Neutrophil (primary cell): ENCODE results near the gene ACOX1.

Experiments
- H3K27ac ChIP-seq: fragments of 200-600 bp; sonication (generic); 2 replicates; pipeline ENCODE4 v1.5.1; 2016; ENCODE audit warnings: mild to moderate bottlenecking, moderate library complexity
- H3K27me3 ChIP-seq: fragments of 200-600 bp; sonication (generic); 2 replicates; pipeline ENCODE4 v1.6.0; 2016; ENCODE audit warnings: mild to moderate bottlenecking
- H3K36me3 ChIP-seq: fragments of 200-600 bp; sonication (generic); 2 replicates; pipeline ENCODE4 v1.5.1; 2017
- H3K4me1 ChIP-seq, 2 experiments: fragments of 200-600 bp in 1 of 2; sonication (generic) in 1 of 2; 1 replicate in 1 of 2; 2 replicates in 1 of 2; pipeline versions ENCODE4 v1.5.1 to v1.6.1; 2013 to 2016; ENCODE audit warnings: low read depth in 1 of 2, low read length in 1 of 2, mild to moderate bottlenecking in 1 of 2, moderate library complexity in 1 of 2; ENCODE audit not compliant: control insufficient read depth in 1 of 2, insufficient read depth in 1 of 2
- H3K4me3 ChIP-seq, 2 experiments: fragments of 200-600 bp in 1 of 2; sonication (generic) in 1 of 2; 1 replicate in 1 of 2; 2 replicates in 1 of 2; pipeline ENCODE4 v1.5.1; 2013 to 2016; ENCODE audit warnings: low read depth in 1 of 2, low read length in 1 of 2, mild to moderate bottlenecking in 1 of 2, moderate library complexity in 1 of 2
- H3K9me3 ChIP-seq: fragments of 200-600 bp; sonication (generic); 2 replicates; pipeline ENCODE4 v1.5.1; 2016
- TF ChIP-seq, protein P1 (sequence below): fragments of 200-600 bp; sonication (generic); IDR thresholded peaks from 2 replicates; pipeline ENCODE4 v1.5.1; 2016; ENCODE audit warnings: antibody characterized with exemption

ACOX1 gene

DNA sequence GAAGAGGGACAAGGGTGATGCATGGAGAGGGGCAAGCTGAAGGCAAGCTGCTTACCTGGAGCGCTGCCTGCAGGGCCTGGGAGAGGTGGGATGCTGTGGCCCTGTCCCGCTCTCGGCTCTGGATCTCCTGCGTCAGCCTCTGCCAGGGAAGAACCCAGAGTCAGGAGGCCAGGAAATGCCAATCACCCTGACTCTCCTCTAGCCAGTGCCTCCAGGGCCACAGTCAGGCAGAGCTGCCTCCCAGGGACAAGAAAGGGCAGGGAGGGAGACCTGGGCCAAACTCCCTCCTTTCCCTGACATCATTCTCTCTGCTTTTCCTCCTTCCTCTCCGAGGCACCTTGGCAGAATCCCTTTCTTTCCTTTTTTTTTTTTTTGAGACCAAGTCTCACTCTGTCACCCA lies 33.0 kb upstream of the ACOX1 start:
- Histone ChIP-seq H3K27me3 (peaks cover 5% of the 10 kb centered on the region), H3K4me3 (no peak overlapping the region), H3K27ac (no peak overlapping the region), H3K36me3 (no peaks in the 10 kb centered on the region), H3K9me3 (no peaks in the 10 kb centered on the region), H3K4me1 (peaks cover 0 to 4% of the 10 kb centered on the region in 2 experiments)
- TF ChIP-seq, protein P1, sequence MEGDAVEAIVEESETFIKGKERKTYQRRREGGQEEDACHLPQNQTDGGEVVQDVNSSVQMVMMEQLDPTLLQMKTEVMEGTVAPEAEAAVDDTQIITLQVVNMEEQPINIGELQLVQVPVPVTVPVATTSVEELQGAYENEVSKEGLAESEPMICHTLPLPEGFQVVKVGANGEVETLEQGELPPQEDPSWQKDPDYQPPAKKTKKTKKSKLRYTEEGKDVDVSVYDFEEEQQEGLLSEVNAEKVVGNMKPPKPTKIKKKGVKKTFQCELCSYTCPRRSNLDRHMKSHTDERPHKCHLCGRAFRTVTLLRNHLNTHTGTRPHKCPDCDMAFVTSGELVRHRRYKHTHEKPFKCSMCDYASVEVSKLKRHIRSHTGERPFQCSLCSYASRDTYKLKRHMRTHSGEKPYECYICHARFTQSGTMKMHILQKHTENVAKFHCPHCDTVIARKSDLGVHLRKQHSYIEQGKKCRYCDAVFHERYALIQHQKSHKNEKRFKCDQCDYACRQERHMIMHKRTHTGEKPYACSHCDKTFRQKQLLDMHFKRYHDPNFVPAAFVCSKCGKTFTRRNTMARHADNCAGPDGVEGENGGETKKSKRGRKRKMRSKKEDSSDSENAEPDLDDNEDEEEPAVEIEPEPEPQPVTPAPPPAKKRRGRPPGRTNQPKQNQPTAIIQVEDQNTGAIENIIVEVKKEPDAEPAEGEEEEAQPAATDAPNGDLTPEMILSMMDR = no peak

DNA sequence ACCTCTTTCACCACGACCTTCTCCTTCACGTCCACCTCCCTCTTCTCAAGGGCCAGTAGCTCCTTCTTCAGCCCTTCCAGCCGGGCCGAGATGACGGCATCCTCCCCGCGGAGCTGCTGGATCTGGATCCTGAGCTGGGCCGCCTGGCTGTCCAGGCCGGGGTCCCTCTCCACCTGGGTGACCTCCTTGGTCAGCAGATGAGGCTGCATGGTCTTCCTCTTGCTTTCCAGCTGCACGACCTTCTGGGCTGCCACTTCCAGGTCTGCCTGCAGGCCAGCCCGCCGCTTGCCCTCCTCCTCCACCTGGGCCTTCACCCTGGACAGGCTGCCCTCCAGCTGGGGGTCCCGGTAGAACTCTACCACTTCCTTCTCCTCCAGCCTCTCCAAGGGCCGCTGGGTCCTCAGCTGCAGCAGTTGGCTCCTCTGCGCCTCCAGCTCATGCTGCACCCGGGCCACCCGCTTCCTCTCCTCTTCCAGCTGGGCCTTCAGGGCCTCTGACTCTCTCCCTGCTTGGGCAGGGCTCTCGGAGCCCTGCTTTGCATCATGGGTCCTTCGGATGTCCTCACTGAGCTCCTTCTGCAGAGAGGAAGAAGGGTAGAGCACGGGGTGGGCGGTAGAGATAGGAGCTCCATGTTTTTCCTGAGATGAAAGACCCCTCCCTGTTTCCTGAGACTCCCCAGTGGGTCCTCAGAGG lies 31.1 kb upstream of the ACOX1 start:
- H3K9me3 ChIP-seq = no peaks in the 10 kb centered on the region
- H3K27me3 ChIP-seq = peaks cover 5% of the 10 kb centered on the region
- H3K4me3 ChIP-seq = no peak overlapping the region
- H3K27ac ChIP-seq = no peak overlapping the region
- TF ChIP-seq, protein P1 = no peak
- H3K36me3 ChIP-seq = peaks cover 5% of the 10 kb centered on the region
- H3K4me1 ChIP-seq = peaks cover 0 to 9% of the 10 kb centered on the region in 2 experiments

DNA sequence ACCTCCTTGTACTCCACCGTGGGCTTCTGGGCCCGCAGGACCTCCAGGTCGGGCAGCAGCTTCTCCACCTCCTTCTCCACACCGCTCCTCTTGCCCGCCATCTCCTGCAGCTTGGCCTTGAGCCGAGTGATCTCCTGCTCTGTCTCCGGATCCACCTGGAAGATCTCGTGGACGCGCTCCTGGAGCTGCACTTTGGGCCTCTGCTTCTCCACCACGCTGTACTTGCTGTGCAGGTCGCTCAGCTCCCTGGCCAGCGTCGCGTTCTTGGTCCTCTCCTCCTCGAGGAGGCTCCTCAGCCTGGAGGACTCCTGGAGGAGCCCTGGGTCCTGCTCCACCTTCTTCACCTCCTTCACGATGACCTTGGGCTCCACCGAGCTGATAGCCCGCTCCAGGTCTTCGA lies 30.5 kb upstream of the ACOX1 start:
- Histone ChIP-seq H3K36me3 (peaks cover 12% of the 10 kb centered on the region), H3K27ac (no peak overlapping the region), H3K27me3 (peaks cover 2% of the 10 kb centered on the region), H3K4me1 (peaks cover 0 to 9% of the 10 kb centered on the region in 2 experiments), H3K4me3 (no peak overlapping the region), H3K9me3 (no peaks in the 10 kb centered on the region)
- TF ChIP-seq, protein P1 = no peak

DNA sequence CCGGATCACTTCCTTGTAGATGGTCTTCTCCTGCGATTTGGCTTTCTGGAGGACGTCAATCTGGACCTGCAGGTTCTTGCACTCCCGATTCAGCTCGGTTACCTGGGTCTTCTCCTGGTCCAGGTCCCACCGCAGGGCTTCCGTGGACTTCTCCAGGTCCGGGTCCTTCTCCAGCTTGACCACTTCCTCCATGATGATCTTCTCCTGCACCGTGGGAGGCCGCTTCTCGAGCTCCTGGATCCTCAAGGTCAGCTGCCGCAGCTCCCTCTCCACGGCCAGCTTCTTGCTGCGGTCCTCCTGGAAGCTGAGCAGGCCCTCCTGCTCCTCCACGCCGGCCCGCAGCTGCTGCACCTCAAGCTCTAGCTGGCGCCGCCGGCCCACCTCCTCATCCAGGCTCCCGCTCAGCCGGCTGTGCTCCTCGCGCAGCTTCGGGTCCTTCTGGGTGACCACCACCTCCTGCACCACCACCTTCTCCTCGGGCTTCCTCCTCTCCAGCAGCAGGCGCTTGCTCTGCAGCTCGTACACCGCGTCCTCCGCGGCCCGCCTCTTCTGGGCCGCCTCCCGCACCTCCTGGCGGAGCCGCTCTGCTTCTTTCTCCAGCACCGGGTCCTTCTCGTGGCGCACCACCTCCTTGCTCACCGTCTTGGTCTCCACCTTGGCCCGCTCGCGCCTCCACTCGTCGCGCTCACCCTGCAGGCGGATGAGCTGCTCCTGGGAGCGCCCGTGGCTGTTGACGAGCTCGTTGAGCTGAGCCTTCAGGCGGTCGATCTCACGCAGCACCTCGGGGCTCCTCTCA lies 29.9 kb upstream of the ACOX1 start:
- Histone ChIP-seq H3K4me3 (no peak overlapping the region), H3K9me3 (no peaks in the 10 kb centered on the region), H3K4me1 (peaks cover 0 to 5% of the 10 kb centered on the region in 2 experiments), H3K36me3 (peaks cover 15% of the 10 kb centered on the region), H3K27me3 (no peaks in the 10 kb centered on the region), H3K27ac (no peak overlapping the region)
- TF ChIP-seq, protein P1 = no peak

DNA sequence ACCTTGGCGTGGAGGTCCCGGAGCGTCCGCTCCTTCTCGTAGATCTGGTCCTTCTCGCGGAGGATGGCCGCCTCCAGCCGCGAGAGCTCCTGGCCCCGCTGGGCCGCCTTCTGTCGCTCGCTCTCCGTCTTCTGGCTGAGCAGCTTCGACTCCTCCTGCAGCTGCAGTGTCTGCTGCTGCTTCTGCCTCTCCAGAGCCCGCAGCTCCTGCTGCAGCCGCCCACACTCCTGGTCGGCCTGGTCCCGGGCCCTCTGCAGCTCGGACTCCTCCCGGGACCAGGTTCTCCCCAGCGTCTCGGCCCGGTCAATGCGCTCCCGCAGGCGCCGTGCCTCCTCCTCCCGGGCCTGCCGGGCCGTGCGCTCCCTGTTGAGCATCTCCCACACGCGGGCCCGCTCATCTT lies 29.2 kb upstream of the ACOX1 start:
- Histone ChIP-seq H3K27ac (no peak overlapping the region), H3K4me3 (no peak overlapping the region), H3K36me3 (peaks cover 15% of the 10 kb centered on the region), H3K4me1 (peaks cover 0 to 5% of the 10 kb centered on the region in 2 experiments), H3K27me3 (no peaks in the 10 kb centered on the region), H3K9me3 (no peaks in the 10 kb centered on the region)
- TF ChIP-seq, protein P1 = no peak
